KMS-11 (cell line): ENCODE results near the gene MDK.

Source experiments
- H2AFZ ChIP-seq: fragments of 200-600 bp; sonication (generic); 2 replicates; pipeline ENCODE4 v1.6.1; 2016; ENCODE audit warnings: antibody characterized with exemption, mixed run types, low read depth
- H3K27ac ChIP-seq: fragments of 200-600 bp; sonication (generic); 2 replicates; pipeline ENCODE4 v1.6.1; 2016; ENCODE audit warnings: mild to moderate bottlenecking, mixed run types
- H3K27me3 ChIP-seq: fragments of 200-600 bp; sonication (generic); 2 replicates; pipeline ENCODE4 v1.6.1; 2017; ENCODE audit warnings: mild to moderate bottlenecking, low read depth, mixed run types, moderate library complexity; ENCODE audit not compliant: insufficient read depth
- H3K36me3 ChIP-seq: fragments of 200-600 bp; sonication (generic); 2 replicates; pipeline ENCODE4 v1.6.1; 2017; ENCODE audit warnings: mild to moderate bottlenecking, mixed run types; ENCODE audit not compliant: insufficient read depth
- H3K4me1 ChIP-seq: fragments of 200-600 bp; sonication (generic); 2 replicates; pipeline ENCODE4 v1.6.1; 2016; ENCODE audit warnings: mild to moderate bottlenecking, low read depth, mixed run types; ENCODE audit not compliant: poor library complexity, severe bottlenecking
- H3K4me2 ChIP-seq: fragments of 200-600 bp; sonication (generic); 2 replicates; pipeline ENCODE4 v1.7.0; 2016; ENCODE audit warnings: mild to moderate bottlenecking, mixed run types
- H3K4me3 ChIP-seq: fragments of 200-600 bp; sonication (generic); IDR thresholded peaks from 2 replicates; pipeline ENCODE4 v1.6.1; 2017; ENCODE audit warnings: low read depth, low read length, mixed read lengths; ENCODE audit not compliant: insufficient read depth
- H3K79me2 ChIP-seq: fragments of 200-600 bp; sonication (generic); 2 replicates; pipeline ENCODE4 v1.6.1; 2016; ENCODE audit warnings: low read depth, mixed run types; ENCODE audit not compliant: insufficient read depth
- H3K9ac ChIP-seq: fragments of 200-600 bp; sonication (generic); 2 replicates; pipeline ENCODE4 v1.6.1; 2016; ENCODE audit warnings: mild to moderate bottlenecking, mixed run types
- H4K20me1 ChIP-seq: fragments of 200-600 bp; sonication (generic); 2 replicates; pipeline ENCODE4 v1.6.1; 2016; ENCODE audit warnings: mild to moderate bottlenecking, mixed run types; ENCODE audit not compliant: insufficient read depth
- CTCF ChIP-seq: fragments of 200-600 bp; sonication (generic); conservative IDR thresholded peaks from 2 replicates; pipeline ENCODE4 v1.6.1; 2017; ENCODE audit warnings: low read depth, mild to moderate bottlenecking, antibody characterized with exemption, low read length, moderate library complexity, mixed read lengths

The MDK gene

GRCh38 chr11:46360878-46361277 lies 20.6 kb upstream of the MDK start:
- no peak overlapping the region for H2AFZ ChIP-seq
- no peaks in the 10 kb centered on the region for H4K20me1 ChIP-seq

DNA sequence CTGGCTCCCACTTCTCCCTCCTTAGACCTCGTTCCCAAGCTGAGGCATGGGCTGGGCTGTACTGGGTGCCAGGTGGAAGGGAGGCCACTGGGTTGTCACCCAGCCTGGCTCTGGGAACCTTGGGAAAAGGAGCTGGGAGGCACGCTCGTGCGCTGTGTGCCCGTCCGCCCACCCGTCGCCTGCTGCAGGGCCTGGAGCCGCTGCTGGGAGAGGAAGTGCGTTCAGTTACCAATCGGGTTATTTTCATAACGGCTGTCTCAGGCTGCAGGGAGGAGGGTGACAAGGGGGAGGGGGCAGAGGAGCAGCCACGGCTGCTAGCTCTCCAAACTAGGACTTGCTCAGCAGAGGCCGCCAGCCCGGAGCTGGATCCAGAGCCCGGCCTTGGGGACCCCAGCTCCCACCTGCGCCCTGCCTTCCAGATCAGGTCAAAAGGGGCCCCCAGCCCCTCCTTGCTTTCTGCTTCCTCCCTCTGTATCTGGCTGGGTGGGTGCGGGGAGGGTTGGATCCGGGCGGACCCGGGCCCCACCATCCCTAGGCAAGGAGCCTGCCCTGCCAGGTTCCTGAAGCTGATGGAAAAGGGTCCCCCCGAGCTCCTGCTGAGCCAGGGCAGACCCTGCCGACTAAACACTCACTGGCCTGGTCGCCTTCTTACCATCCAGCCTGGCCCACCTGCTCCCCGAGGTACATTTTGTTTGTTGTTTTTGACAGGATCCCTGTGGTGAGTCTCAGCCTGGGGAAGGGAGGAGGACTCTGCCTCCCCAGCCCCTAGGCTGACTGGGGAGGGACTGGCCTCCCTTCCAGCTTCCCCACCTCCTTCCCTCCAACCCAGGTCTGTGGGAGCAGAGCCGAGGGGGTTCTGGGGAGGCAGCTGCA lies 19.9 kb upstream of the MDK start:
- Histone ChIP-seq H3K4me3 (no peak overlapping the region), H3K9ac (no peak overlapping the region), H3K4me1 (peaks cover 6% of the 10 kb centered on the region), H2AFZ (no peak overlapping the region), H3K27ac (no peak overlapping the region), H3K27me3 (no peaks in the 10 kb centered on the region), H3K4me2 (no peak overlapping the region), H4K20me1 (no peaks in the 10 kb centered on the region), H3K36me3 (no peaks in the 10 kb centered on the region), H3K79me2 (no peaks in the 10 kb centered on the region; the same call in 1 of the 2 replicates)
- no peak for TF ChIP-seq CTCF

More at GRCh38 chr11:46360878-46361277, 20.6 kb upstream of the MDK start:
- H3K4me3 ChIP-seq = no peak overlapping the region
- H3K27me3 ChIP-seq = no peaks in the 10 kb centered on the region
- TF ChIP-seq CTCF = no peak
- peaks cover 11% of the 10 kb centered on the region for H3K4me1 ChIP-seq
- no peaks in the 10 kb centered on the region; the same call in 1 of the 2 replicates for H3K79me2 ChIP-seq
- H3K27ac ChIP-seq = no peak overlapping the region
- no peaks in the 10 kb centered on the region for H3K36me3 ChIP-seq
- no peak overlapping the region for H3K9ac ChIP-seq
- H3K4me2 ChIP-seq = no peak overlapping the region

DNA sequence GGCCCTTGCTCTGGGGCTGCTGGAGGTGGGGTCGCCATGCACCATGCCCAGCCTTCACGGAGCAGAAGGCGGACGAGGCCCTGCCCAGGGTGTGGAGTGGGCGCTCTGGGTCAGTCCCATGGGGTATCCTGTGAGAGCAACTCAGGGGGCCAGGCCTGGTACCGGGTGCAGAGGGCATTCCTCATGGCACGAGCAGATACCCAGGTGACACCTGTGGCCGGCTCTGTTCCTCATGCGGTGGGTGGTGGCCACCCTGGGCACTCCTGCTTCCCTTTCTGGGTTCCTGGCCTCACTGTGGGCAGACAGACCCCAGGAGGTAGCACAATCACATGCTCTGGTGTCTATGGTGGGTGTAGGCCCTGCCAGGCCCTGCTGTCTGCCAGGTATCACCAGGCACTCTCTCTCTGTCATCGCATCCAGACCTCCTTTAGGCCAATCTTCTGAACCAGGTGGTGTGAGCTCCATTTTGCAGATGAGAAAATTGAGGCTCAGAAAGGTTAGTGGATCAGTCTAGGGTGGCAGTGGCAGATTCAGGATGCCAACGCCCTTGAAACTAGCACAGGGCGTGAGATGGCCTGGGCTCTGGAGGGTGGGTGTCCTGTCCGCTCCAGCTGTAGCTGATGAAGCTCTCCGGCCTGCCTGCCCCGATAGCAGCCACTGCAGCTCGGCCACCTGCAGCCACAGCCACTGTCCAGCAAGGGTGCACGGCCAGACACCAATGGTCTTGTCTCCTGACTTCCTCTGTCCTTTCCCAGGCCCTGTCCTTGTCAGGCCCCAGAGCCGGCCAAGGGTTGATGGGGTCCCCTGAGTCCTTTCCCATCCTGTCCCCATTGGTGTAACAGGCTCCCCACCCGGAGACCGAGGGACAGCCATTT lies 19.1 kb upstream of the MDK start:
- Histone ChIP-seq H3K27me3 (no peaks in the 10 kb centered on the region), H3K4me2 (no peak overlapping the region), H3K4me3 (no peak overlapping the region), H3K27ac (no peak overlapping the region), H3K4me1 (no peaks in the 10 kb centered on the region), H3K9ac (no peak overlapping the region), H3K79me2 (no peaks in the 10 kb centered on the region; the same call in 1 of the 2 replicates), H4K20me1 (no peaks in the 10 kb centered on the region), H3K36me3 (no peaks in the 10 kb centered on the region), H2AFZ (no peak overlapping the region)
- TF ChIP-seq CTCF = no peak

GRCh38 chr11:46363031-46363407 lies 18.4 kb upstream of the MDK start:
- H3K79me2 ChIP-seq = no peaks in the 10 kb centered on the region; the same call in 1 of the 2 replicates
- no peak overlapping the region for H3K4me2 ChIP-seq
- no peak overlapping the region for H3K27ac ChIP-seq
- H3K27me3 ChIP-seq = no peaks in the 10 kb centered on the region
- H3K36me3 ChIP-seq = no peaks in the 10 kb centered on the region
- no peak for TF ChIP-seq CTCF
- H3K4me3 ChIP-seq = no peak overlapping the region
- no peak overlapping the region for H2AFZ ChIP-seq
- no peak overlapping the region for H3K9ac ChIP-seq
- no peaks in the 10 kb centered on the region for H4K20me1 ChIP-seq
- H3K4me1 ChIP-seq = no peaks in the 10 kb centered on the region
